Astrocyte (in vitro differentiated cells and primary cell): ENCODE results near the gene CCDC187. TPM values are rescaled to one million over a fixed set of nuclear protein-coding genes. Genes with fewer than 3 reads are reported as not detected.

Source experiments
- DNase-seq: peaks from one replicate; pipeline ENCODE4 v3.0.0-alpha.2; 2010; ENCODE audit warnings: low read depth
- FAIRE-seq: peaks from 2 replicates; lab custom pipeline; 2011; peaks lifted over from hg19 to GRCh38; lab: Jason Lieb, UNC
- H2AFZ ChIP-seq: 2 replicates; pipeline ENCODE4 v1.6.0; 2012; ENCODE audit warnings: low read depth, low read length, inconsistent platforms
- H3K27ac ChIP-seq: 2 replicates; pipeline ENCODE4 v1.5.1; 2011; ENCODE audit warnings: low read depth, low read length, inconsistent platforms
- H3K27me3 ChIP-seq: 2 replicates; pipeline ENCODE4 v1.6.0; 2011; ENCODE audit warnings: low read length, inconsistent platforms; ENCODE audit not compliant: insufficient read depth
- H3K36me3 ChIP-seq: 2 replicates; pipeline ENCODE4 v1.5.1; 2011; ENCODE audit warnings: low read length, inconsistent platforms; ENCODE audit not compliant: insufficient read depth
- H3K4me1 ChIP-seq: 2 replicates; pipeline ENCODE4 v1.5.1; 2011; ENCODE audit warnings: low read length, inconsistent platforms; ENCODE audit not compliant: insufficient read depth
- H3K4me2 ChIP-seq: 2 replicates; pipeline ENCODE4 v1.6.0; 2012; ENCODE audit warnings: low read length, inconsistent platforms
- H3K4me3 ChIP-seq: 2 replicates; pipeline ENCODE4 v1.5.1; 2011; ENCODE audit warnings: low read depth, mild to moderate bottlenecking, low read length, inconsistent platforms; ENCODE audit not compliant: insufficient read depth
- H3K79me2 ChIP-seq: 2 replicates; pipeline ENCODE4 v1.6.0; 2012; ENCODE audit warnings: mild to moderate bottlenecking, low read length, inconsistent platforms; ENCODE audit not compliant: insufficient read depth
- H3K9ac ChIP-seq: 2 replicates; pipeline ENCODE4 v1.6.0; 2012; ENCODE audit warnings: mild to moderate bottlenecking, low read length, inconsistent platforms
- H3K9me3 ChIP-seq: 2 replicates; pipeline ENCODE4 v1.5.1; 2012; ENCODE audit warnings: low read depth, mild to moderate bottlenecking, low read length, inconsistent platforms; ENCODE audit not compliant: insufficient read depth
- H4K20me1 ChIP-seq: 2 replicates; pipeline ENCODE4 v1.6.0; 2012; ENCODE audit warnings: low read length, inconsistent platforms; ENCODE audit not compliant: insufficient read depth
- H3K27ac Mint-ChIP-seq: one replicate; pipeline ENCODE4 v1.8.0; 2021; ENCODE audit warnings: mild to moderate bottlenecking, mixed read lengths; ENCODE audit not compliant: unreplicated experiment
- H3K27me3 Mint-ChIP-seq: one replicate; pipeline ENCODE4 v1.8.0; 2021; ENCODE audit warnings: low read depth, mixed read lengths; ENCODE audit not compliant: unreplicated experiment
- H3K36me3 Mint-ChIP-seq: one replicate; pipeline ENCODE4 v1.8.0; 2021; ENCODE audit warnings: low read depth, mixed read lengths; ENCODE audit not compliant: unreplicated experiment
- H3K4me1 Mint-ChIP-seq: one replicate; pipeline ENCODE4 v1.8.0; 2021; ENCODE audit warnings: low read depth, mixed read lengths; ENCODE audit not compliant: unreplicated experiment
- H3K4me3 Mint-ChIP-seq: one replicate; pipeline ENCODE4 v1.8.0; 2021; ENCODE audit warnings: mild to moderate bottlenecking, moderate library complexity, mixed read lengths; ENCODE audit not compliant: unreplicated experiment
- H3K9me3 Mint-ChIP-seq: one replicate; pipeline ENCODE4 v1.8.0; 2021; ENCODE audit warnings: mild to moderate bottlenecking, mixed read lengths; ENCODE audit not compliant: unreplicated experiment
- CTCF ChIP-seq: IDR thresholded peaks from 2 replicates; pipeline ENCODE4 v1.5.1; 2011; ENCODE audit warnings: low read depth, mild to moderate bottlenecking, inconsistent platforms, low read length, moderate library complexity; ENCODE audit not compliant: insufficient read depth
- EZH2 ChIP-seq: IDR thresholded peaks from 2 replicates; pipeline ENCODE4 v1.6.1; 2012; ENCODE audit warnings: mild to moderate bottlenecking, low read length, inconsistent platforms; ENCODE audit not compliant: insufficient read depth
- total RNA-seq: library from RNA; stranded (reverse); gene quantifications from 2 replicates; pipeline ENCODE4 v1.2.1, GENCODE V29; 2021

CCDC187 gene
- total RNA-seq, 1 donor from 2014 or later: 0.09 TPM

- Histone ChIP-seq H3K9ac (no peak overlapping the region), H3K4me1 (no peaks in the 10 kb centered on the region), H2AFZ (no peak overlapping the region), H3K27me3 (peaks cover 13% of the 10 kb centered on the region), H3K4me2 (no peak overlapping the region), H4K20me1 (no peaks in the 10 kb centered on the region), H3K36me3 (no peaks in the 10 kb centered on the region), H3K79me2 (no peaks in the 10 kb centered on the region), H3K9me3 (no peaks in the 10 kb centered on the region), H3K27ac (no peak overlapping the region), H3K4me3 (no peak overlapping the region)
- DNase-seq (no peak), FAIRE-seq (no peak)
- Mint-ChIP-seq H3K27ac (no peak overlapping the region), H3K36me3 (peaks cover 1% of the 10 kb centered on the region), H3K27me3 (peaks cover 23% of the 10 kb centered on the region), H3K9me3 (no peaks in the 10 kb centered on the region), H3K4me3 (no peak overlapping the region), H3K4me1 (no peaks in the 10 kb centered on the region)
- TF ChIP-seq EZH2: no peak
- no peak for TF ChIP-seq CTCF
Observed at GRCh38 chr9:136280535-136281315, 23.2 kb downstream of the CCDC187 start.

DNA sequence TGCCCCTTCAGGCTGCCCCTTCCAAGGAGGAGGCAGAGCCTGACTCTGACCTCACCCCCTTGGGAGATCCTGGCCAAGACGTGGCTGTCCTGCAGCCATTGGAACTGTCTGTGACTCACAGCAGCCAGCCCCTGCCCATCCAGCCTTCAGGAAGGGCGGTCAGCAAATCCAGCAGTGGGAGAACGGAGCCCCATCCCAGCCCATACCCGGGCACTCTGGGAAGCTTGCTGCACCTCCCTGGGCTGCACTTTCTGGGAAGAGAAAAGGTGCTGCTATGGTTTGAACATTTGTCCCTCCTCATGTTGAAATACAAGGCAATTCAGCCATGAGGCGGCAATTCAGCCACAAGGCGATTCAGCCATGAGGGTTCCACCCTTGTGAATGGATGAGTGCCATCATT lies 24.4 kb downstream of the CCDC187 start:
- Histone ChIP-seq H3K27ac (no peak overlapping the region), H3K36me3 (no peaks in the 10 kb centered on the region), H3K9me3 (no peaks in the 10 kb centered on the region), H3K79me2 (no peaks in the 10 kb centered on the region), H2AFZ (no peak overlapping the region), H3K4me3 (no peak overlapping the region), H3K4me2 (no peak overlapping the region), H3K27me3 (peaks cover 17% of the 10 kb centered on the region), H4K20me1 (no peaks in the 10 kb centered on the region), H3K4me1 (no peaks in the 10 kb centered on the region), H3K9ac (no peak overlapping the region)
- H3K27ac Mint-ChIP-seq: no peak overlapping the region
- H3K27me3 Mint-ChIP-seq: peaks cover 23% of the 10 kb centered on the region
- H3K4me3 Mint-ChIP-seq: no peak overlapping the region
- FAIRE-seq (no peak), DNase-seq (no peak)
- H3K9me3 Mint-ChIP-seq: no peaks in the 10 kb centered on the region
- TF ChIP-seq EZH2: no peak
- no peak for TF ChIP-seq CTCF
- peaks cover 1% of the 10 kb centered on the region for H3K36me3 Mint-ChIP-seq
- no peaks in the 10 kb centered on the region for H3K4me1 Mint-ChIP-seq

GRCh38 chr9:136278894-136279293 lies 25.0 kb downstream of the CCDC187 start:
- Histone ChIP-seq H3K9ac (no peak overlapping the region), H4K20me1 (no peaks in the 10 kb centered on the region), H3K4me2 (no peak overlapping the region), H3K4me3 (no peak overlapping the region), H3K79me2 (no peaks in the 10 kb centered on the region), H3K9me3 (no peaks in the 10 kb centered on the region), H3K27me3 (peaks cover 17% of the 10 kb centered on the region), H2AFZ (no peak overlapping the region), H3K4me1 (no peaks in the 10 kb centered on the region), H3K36me3 (no peaks in the 10 kb centered on the region), H3K27ac (no peak overlapping the region)
- peaks cover 1% of the 10 kb centered on the region for H3K36me3 Mint-ChIP-seq
- DNase-seq (no peak), FAIRE-seq (no peak)
- H3K27ac Mint-ChIP-seq: no peak overlapping the region
- peaks cover 26% of the 10 kb centered on the region for H3K27me3 Mint-ChIP-seq
- TF ChIP-seq CTCF (no peak), EZH2 (no peak)
- H3K4me1 Mint-ChIP-seq: no peaks in the 10 kb centered on the region
- H3K9me3 Mint-ChIP-seq: no peaks in the 10 kb centered on the region
- H3K4me3 Mint-ChIP-seq: no peak overlapping the region
